Femur (tissue), 1 donor: ENCODE measurements around the gene ATP1B3.
"Not testable (repeated sequence)": the region's sequence is repeated elsewhere in the genome, so short reads cannot be mapped to it uniquely, and the experiment has no call there.

ENCODE experiments used
- DNase-seq: peaks from one replicate; pipeline ENCODE4 v3.0.0-alpha.2; 2017

ATP1B3 gene

GRCh38 chr3:141949972-141950371 is 73.5 kb downstream of the ATP1B3 start:
- DNase-seq = no peak

GRCh38 chr3:141950572-141951493 is 74.4 kb downstream of the ATP1B3 start:
- DNase-seq = no peak

GRCh38 chr3:141952611-141953010 is 76.2 kb downstream of the ATP1B3 start:
- no peak for DNase-seq

- no peak for DNase-seq
These were observed 78.7 kb downstream of the ATP1B3 start for GRCh38 chr3:141955175-141955574.

GRCh38 chr3:141959589-141960554 is 83.4 kb downstream of the ATP1B3 start:
- DNase-seq = no peak

GRCh38 chr3:141960731-141961130 is 84.3 kb downstream of the ATP1B3 start:
- DNase-seq = no peak

GRCh38 chr3:141963301-141963700 is 86.9 kb downstream of the ATP1B3 start:
- no peak for DNase-seq

GRCh38 chr3:141965471-141965870 is 89.0 kb downstream of the ATP1B3 start:
- DNase-seq = no peak

- no peak for DNase-seq
These were observed 93.3 kb downstream of the ATP1B3 start for GRCh38 chr3:141969711-141970110.

GRCh38 chr3:141971571-141971970 is 95.1 kb downstream of the ATP1B3 start:
- no peak for DNase-seq

- no peak for DNase-seq
These were observed 96.0 kb downstream of the ATP1B3 start for GRCh38 chr3:141972399-141972798.

- not testable (repeated sequence) for DNase-seq
These were observed 98.3 kb downstream of the ATP1B3 start for GRCh38 chr3:141974777-141975176.
